Liver (tissue), 9 donors: ENCODE results near the gene SCN2A. TPM values are rescaled to one million over a fixed set of nuclear protein-coding genes. Genes with fewer than 3 reads are reported as not detected.

Experiments
- DNase-seq: peaks from one replicate; pipeline ENCODE4 v3.0.0-alpha.2; 2017; ENCODE audit warnings: low spot score
- H3K27ac ChIP-seq, 2 donors: one replicate each; pipeline ENCODE4 v1.7.0; 2013; ENCODE audit warnings: inconsistent platforms in 2 of 2, low read length in 2 of 2, control low read depth in 1 of 2, low read depth in 1 of 2, mild to moderate bottlenecking in 1 of 2
- H3K27me3 ChIP-seq, 4 donors: one replicate each; pipeline versions ENCODE4 v1.6.1 to v1.7.0; 2013; ENCODE audit warnings: low read length in 3 of 4, inconsistent platforms in 1 of 4, mild to moderate bottlenecking in 1 of 4, moderate library complexity in 1 of 4; ENCODE audit not compliant: control insufficient read depth in 4 of 4, insufficient read depth in 4 of 4
- H3K36me3 ChIP-seq, 4 donors: one replicate each; pipeline versions ENCODE4 v1.6.1 to v1.7.0; 2013; ENCODE audit warnings: low read length in 3 of 4, mild to moderate bottlenecking in 3 of 4, low read depth in 1 of 4, moderate library complexity in 1 of 4; ENCODE audit not compliant: control insufficient read depth in 4 of 4, insufficient read depth in 3 of 4
- H3K4me1 ChIP-seq, 4 donors: one replicate each; pipeline versions ENCODE4 v1.6.1 to v1.7.0; 2013; ENCODE audit warnings: low read length in 3 of 4, mild to moderate bottlenecking in 3 of 4, moderate library complexity in 1 of 4; ENCODE audit not compliant: control insufficient read depth in 4 of 4, insufficient read depth in 4 of 4
- H3K4me3 ChIP-seq, 3 donors: one replicate each; pipeline versions ENCODE4 v1.6.1 to v1.7.0; 2013; ENCODE audit warnings: low read length in 3 of 3, control low read depth in 1 of 3, low read depth in 1 of 3, mild to moderate bottlenecking in 1 of 3
- H3K9ac ChIP-seq, 2 donors: one replicate each; pipeline ENCODE4 v1.7.0; 2013; ENCODE audit warnings: low read length in 2 of 2, mild to moderate bottlenecking in 2 of 2, moderate library complexity in 2 of 2, control low read depth in 1 of 2, low read depth in 1 of 2
- H3K9me3 ChIP-seq, 4 donors: one replicate each; pipeline versions ENCODE4 v1.6.1 to v1.7.0; 2013; ENCODE audit warnings: low read length in 3 of 4; ENCODE audit not compliant: control insufficient read depth in 4 of 4
- ATF3 ChIP-seq: IDR thresholded peaks from 2 replicates; pipeline ENCODE4 v1.6.1; 2016; ENCODE audit warnings: antibody characterized with exemption
- CTCF ChIP-seq: fragments of 150-350 bp; IDR thresholded peaks from 2 replicates; pipeline ENCODE4 v1.5.1; 2017; ENCODE audit warnings: improper control_type of control experiment, low read depth, low read length; ENCODE audit not compliant: missing input control
- EGR1 ChIP-seq, 2 donors: IDR thresholded peaks; 2 replicates each; pipeline ENCODE4 v1.6.1; 2016 to 2018; ENCODE audit warnings: antibody characterized with exemption in 2 of 2, low read depth in 2 of 2
- FOXA2 ChIP-seq: IDR thresholded peaks from 2 replicates; pipeline ENCODE4 v1.6.1; 2016; ENCODE audit warnings: antibody characterized with exemption
- GABPA ChIP-seq, 2 donors: IDR thresholded peaks in 1 of 2; conservative IDR thresholded peaks in 1 of 2; 2 replicates each; pipeline ENCODE4 v1.6.1; 2016; ENCODE audit warnings: antibody characterized with exemption in 2 of 2, mild to moderate bottlenecking in 1 of 2, moderate library complexity in 1 of 2
- HNF4A ChIP-seq, 2 donors: conservative IDR thresholded peaks; 2 replicates each; pipeline ENCODE4 v1.6.1; 2016; ENCODE audit warnings: antibody characterized with exemption in 2 of 2, mild to moderate bottlenecking in 2 of 2
- HNF4G ChIP-seq: IDR thresholded peaks from 2 replicates; pipeline ENCODE4 v1.6.1; 2016; ENCODE audit warnings: antibody characterized with exemption
- JUND ChIP-seq, 2 donors: IDR thresholded peaks; 2 replicates each; pipeline ENCODE4 v1.6.1; 2016; ENCODE audit warnings: antibody characterized with exemption in 2 of 2
- MAX ChIP-seq: IDR thresholded peaks from 2 replicates; pipeline ENCODE4 v1.6.1; 2016; ENCODE audit warnings: antibody characterized with exemption
- NR2F2 ChIP-seq: IDR thresholded peaks from 2 replicates; pipeline ENCODE4 v1.6.1; 2016; ENCODE audit warnings: antibody characterized with exemption
- RAD21 ChIP-seq, 2 donors: IDR thresholded peaks; 2 replicates each; pipeline ENCODE4 v1.6.1; 2016; ENCODE audit warnings: antibody characterized with exemption in 2 of 2, mild to moderate bottlenecking in 2 of 2
- REST ChIP-seq: IDR thresholded peaks from 2 replicates; pipeline ENCODE4 v1.6.1; 2016; ENCODE audit warnings: antibody characterized with exemption, mild to moderate bottlenecking
- RXRA ChIP-seq, 2 donors: IDR thresholded peaks; 2 replicates each; pipeline ENCODE4 v1.6.1; 2017 to 2018; ENCODE audit warnings: antibody characterized with exemption in 2 of 2, mild to moderate bottlenecking in 1 of 2
- YY1 ChIP-seq: IDR thresholded peaks from 2 replicates; pipeline ENCODE4 v1.6.1; 2016; ENCODE audit warnings: antibody characterized with exemption, mild to moderate bottlenecking
- WGBS: extraction: QIAGEN DNeasy Blood & Tissue Kit; methylation state at CpG from one replicate; pipeline ENCODE4 v1.1.7; 2013; 5-methylcytosine and 5-hydroxymethylcytosine counted together
- polyA plus RNA-seq, 2 donors: library from polyadenylated mRNA; stranded (reverse) in 1 of 2; unstranded in 1 of 2; fragments of 200-250 nt in 1 of 2; fragments of >200 nt in 1 of 2; fragmentation: Nextera tagmentation in 1 of 2; extraction: Ambion mirVana in 1 of 2; gene quantifications; one replicate each; pipeline versions ENCODE4 v1.2.1 to v1.2.3, GENCODE V29; 2013 to 2015
- total RNA-seq, 2 donors: library from RNA; depleted of rRNA; stranded (reverse); fragments of >200 nt; gene quantifications; one replicate each; pipeline ENCODE4 v1.2.3, GENCODE V29; 2014
- donor health status: healthy.
- donor health status: healthy.
- donor health status: healthy.
- donor health status: healthy.
- donor health status: healthy.

The SCN2A gene
- total and polyA plus RNA-seq, 4 donors: 0.01 to 0.33 (median 0.05) TPM

GRCh38 chr2:165305391-165306096, 66.3 kb downstream of the SCN2A start:
- Histone ChIP-seq H3K27ac (no peak overlapping the region), H3K4me1 (no peaks in the 10 kb centered on the region), H3K4me3 (no peak overlapping the region), H3K36me3 (no peaks in the 10 kb centered on the region), H3K9ac (no peak overlapping the region), H3K27me3 (no peaks in the 10 kb centered on the region), H3K9me3 (no peaks in the 10 kb centered on the region)
- TF ChIP-seq EGR1 (IDR thresholded peaks at IDR 0.05; ENCODE audit: low read depth in 2 of 2) (no peak), YY1 (no peak), CTCF (no peak)
- 48% methylated on average over 3 of the region's 3 CpGs for whole genome bisulfite sequencing
- DNase-seq: no peak

- H3K4me1 ChIP-seq: no peaks in the 10 kb centered on the region
- no peak for DNase-seq
- H3K36me3 ChIP-seq: no peaks in the 10 kb centered on the region
- no peak overlapping the region for H3K27ac ChIP-seq
- no peaks in the 10 kb centered on the region for H3K27me3 ChIP-seq
- TF ChIP-seq JUND (IDR thresholded peaks at IDR 0.05) (no peak), ATF3 (no peak)
- H3K9me3 ChIP-seq: no peaks in the 10 kb centered on the region
- no peak overlapping the region for H3K9ac ChIP-seq
- H3K4me3 ChIP-seq: no peak overlapping the region
- WGBS: 92% methylated on average over 1 of the region's 1 CpG
Observed at GRCh38 chr2:165307317-165307716, 68.1 kb downstream of the SCN2A start.

GRCh38 chr2:165311949-165312348, 72.7 kb downstream of the SCN2A start:
- H3K4me3 ChIP-seq: no peak overlapping the region
- 79% methylated on average over 1 of the region's 1 CpG for WGBS

More at GRCh38 chr2:165311949-165312348, 72.7 kb downstream of the SCN2A start:
- no peaks in the 10 kb centered on the region for H3K36me3 ChIP-seq
- DNase-seq: no peak
- no peaks in the 10 kb centered on the region for H3K9me3 ChIP-seq
- H3K27me3 ChIP-seq: no peaks in the 10 kb centered on the region
- H3K9ac ChIP-seq: no peak overlapping the region
- TF ChIP-seq ATF3 (no peak), EGR1 (IDR thresholded peaks at IDR 0.05; ENCODE audit: low read depth in 2 of 2) (no peak), RAD21 (IDR thresholded peaks at IDR 0.05) (no peak), MAX (no peak), JUND (IDR thresholded peaks at IDR 0.05) (no peak), RXRA (IDR thresholded peaks at IDR 0.05) (no peak), YY1 (no peak), HNF4A (conservative IDR thresholded peaks at IDR 0.05) (no peak), NR2F2 (no peak), GABPA (IDR thresholded peaks at IDR 0.05 in 1 of 2, conservative IDR thresholded peaks at IDR 0.05 in 1 of 2) (no peak), CTCF (no peak), REST (no peak), FOXA2 (no peak), HNF4G (no peak)
- no peak overlapping the region for H3K27ac ChIP-seq
- H3K4me1 ChIP-seq: no peaks in the 10 kb centered on the region
